Measurements from ENCODE around the gene WARS2.
"Not testable (repeated sequence)": the region's sequence is repeated elsewhere in the genome, so short reads cannot be mapped to it uniquely, and the experiment has no call there.

The WARS2 gene

DNA sequence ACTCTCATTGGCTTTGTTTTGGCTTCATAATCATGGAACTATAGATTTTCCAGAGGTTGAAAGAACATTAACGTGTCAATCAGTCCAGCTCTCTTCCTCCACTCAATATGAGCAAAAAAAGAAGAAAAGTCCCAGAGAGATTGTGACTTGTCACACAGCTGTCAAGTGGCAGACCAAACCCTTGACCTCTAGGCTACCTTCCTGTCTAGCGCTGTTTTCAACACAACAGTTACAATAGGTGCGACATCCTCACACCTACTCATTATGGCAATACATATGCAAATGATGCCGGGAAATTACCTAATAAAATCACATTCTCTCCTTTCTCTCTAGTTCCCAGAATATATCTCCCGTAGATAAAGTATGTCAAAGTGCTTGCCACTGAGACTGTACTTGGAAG lies 1.1 kb downstream of the WARS2 start:
- DNase-seq, result peak; percentile 16

DNA sequence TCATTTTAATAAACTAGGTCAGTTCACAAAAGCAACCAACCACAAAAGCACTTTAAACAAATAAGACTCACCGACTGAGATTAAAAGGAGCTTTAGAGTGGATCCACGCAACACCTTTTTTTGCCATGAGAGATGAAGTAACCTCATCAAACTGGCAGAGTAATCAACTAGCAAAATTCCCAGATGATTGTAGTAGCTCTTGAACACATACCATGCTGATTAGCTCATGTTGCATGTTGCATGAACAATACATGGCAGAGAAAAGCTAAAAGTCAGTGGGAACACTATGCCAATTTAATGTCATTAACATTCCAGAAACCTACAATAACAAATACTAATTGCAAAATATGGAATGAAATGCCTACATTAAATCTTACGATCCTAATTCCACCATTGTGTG lies 4.1 kb downstream of the WARS2 start:
- DNase-seq, result no peak

DNA sequence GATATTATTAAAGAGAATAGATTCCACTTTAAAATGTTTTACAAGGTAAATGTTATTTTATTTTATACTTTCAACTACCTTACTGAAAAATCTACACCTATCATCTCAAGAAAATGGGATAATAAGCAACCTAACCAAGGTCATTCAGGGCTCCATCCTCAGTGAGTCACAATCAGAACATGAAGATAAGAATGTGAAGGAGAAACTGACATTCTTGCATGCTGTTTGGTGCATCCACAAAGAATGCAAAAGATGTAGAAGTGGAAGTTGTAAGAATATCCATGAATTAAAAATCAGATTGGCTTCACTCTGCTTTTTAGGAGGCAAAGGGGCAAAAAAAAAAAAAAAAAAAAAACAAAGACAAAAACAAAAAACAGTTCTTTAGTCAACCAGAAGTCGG lies 6.5 kb downstream of the WARS2 start:
- no peak for DNase-seq

DNA sequence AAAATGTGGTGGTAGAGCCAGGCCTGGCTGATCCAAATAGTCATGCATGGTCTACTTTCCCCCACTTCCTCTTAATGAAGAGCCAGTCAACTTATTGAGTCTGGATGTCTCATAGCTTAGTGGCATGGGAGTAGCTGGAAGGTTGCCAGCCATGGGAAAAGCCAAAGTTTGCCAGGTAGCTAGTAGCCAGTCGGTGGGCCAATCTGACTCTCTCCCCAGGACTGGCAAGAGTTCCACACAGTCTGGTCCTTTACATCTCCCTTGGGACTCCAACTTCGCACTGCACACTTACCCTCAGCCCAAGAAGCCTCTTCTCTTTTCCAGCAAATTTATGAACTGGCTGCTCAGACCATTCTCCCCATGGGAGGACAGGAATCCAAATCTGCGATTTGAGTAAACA lies 8.3 kb downstream of the WARS2 start:
- no peak for DNase-seq

DNA sequence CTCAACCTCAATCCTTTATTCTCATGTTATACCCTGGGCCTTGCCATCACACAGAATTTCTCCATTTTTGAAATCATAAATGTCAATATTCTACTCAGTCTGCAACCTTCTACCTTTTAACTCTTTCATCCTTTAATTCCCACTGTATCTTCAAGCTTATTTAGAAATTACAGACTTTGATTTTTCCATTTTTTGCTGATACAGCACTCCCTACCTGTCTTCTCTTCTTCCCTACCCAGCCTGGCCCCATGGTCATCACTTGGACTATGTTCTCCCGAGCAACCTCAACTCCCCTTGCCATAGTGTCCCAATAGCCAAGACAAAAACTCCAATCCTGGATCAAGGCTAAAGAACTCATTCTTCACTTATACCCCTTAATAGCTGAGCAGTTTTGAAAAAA lies 14.6 kb downstream of the WARS2 start:
- no peak for DNase-seq

DNA sequence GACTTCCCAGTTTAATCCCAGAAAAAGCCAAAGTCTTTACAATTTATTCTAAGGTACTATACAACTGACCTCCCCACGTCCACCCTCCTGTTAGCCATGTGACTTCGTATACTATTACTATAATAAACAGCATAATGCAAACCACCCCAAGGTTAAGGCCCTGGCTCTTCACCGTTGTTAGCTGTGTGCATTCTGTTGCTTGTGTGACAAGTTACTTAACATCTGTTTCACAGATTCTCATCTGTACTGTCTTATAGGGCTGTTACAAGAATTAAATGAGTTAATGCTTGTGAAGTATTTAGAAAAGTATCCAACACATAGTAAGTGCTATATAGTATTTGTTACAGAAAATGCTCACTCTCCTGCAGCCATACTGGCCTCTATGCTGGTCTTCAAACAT lies 15.7 kb downstream of the WARS2 start:
- DNase-seq, result no peak

DNA sequence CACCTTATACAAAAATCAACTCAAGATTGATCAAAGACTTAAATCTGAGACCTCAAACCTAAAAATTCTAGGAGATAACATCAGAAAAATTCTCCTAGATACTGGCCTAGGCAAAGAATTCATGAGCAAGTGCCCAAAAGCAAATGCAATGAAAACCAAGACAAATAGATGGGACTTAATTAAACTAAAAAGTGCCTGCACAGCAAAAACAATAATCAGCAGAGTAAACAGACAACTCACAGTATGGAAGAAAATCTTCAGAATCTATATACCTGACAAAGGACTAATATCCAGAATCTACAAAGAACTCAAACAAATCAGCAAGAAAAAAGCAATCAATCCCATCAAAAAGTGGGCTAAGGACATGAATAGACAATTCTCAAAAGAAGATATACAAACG lies 18.6 kb downstream of the WARS2 start:
- DNase-seq, result not testable (repeated sequence)

DNA sequence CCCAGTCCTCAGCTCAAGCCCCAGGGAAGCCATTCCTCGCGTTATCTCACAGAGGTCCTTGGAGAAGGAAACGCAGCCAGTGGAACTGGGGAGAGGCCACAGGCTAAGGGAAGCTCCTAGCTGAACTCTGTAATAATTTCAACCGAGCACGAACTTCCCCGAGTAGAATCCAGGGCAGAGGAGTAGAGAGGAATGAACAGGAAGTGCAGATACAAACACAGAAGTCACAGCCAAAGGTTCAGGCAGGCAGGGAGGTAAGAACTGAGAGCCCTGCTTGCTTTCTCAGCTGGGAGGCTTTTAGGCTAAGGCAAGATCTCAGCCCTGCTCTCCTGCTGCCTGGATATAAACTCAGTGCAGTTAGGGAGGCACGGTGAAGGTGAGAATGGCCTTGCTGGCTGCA lies 23.7 kb downstream of the WARS2 start:
- DNase-seq, result no peak

DNA sequence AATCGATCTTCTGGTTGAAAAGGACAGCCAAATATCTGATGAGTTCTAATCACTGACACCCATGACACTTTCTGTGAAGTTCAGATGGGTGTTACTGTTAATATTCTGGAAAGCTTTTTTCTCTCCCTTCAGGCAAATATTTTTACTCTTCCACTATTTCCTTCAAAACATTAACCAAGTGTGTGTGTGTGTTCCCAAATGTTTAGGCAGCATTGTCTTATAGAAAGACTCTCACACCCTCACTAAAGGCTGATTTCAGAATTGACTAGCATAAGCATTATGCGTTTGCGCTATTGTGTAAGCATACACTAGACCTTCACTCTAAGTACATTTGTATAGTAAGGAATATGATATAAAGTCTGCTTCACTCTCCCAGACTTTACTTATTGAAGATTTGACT lies 24.7 kb downstream of the WARS2 start:
- DNase-seq, result no peak

DNA sequence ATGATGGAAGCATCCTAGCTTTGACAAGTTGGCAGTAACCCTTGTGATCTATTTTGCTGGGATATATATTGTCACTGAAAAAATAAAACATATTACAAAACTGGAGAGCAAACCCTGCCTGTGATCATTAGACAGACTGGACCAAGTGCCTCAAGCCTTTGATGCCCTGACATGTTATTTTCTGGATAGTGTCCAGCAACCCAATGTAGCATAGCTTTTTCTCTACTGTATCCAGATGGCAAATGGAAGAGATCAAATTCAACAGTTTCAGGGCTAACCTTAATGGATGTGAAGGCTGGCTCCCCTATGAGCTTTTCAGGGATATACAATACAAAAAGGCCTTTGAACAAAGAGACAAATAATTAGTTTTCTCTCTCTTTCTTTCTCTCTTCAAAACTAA lies 25.1 kb downstream of the WARS2 start:
- DNase-seq, result no peak

DNA sequence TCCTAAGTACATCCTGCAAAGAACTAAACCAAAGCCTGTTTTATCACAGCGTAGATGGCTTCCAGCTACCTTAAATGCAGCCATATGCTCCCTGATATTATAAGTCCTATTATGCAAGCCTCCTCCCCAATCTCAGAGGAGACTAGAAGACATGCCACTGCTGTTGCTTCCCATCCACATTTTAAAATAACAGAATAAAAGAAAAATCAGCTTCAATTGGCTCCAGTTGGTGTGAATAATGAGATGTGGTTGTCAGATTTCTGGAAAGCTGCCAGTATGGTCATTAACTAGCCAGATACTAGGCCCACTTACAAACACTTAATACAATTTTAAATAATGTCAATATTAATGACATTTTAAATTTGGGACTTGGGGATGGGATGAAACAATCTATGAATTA lies 25.7 kb downstream of the WARS2 start:
- DNase-seq, result no peak

DNA sequence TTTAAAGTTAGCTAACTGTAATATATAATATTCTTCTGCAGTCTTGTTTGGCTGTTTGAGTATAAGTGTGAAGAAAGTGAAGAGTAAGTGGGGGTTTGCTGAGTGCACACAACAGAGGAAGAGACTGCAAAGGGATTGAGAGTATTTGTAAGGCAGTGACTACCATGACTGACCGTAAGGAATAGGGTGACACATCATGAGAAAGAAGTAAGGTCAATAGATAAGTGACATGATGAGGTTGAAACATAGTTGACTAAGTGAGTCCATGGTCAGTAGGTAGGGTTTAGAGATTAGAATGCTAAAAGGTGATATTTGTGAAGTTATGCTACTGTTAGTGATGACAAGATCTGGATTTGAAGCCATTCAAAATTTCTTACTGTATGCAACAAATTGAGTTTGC lies 27.7 kb downstream of the WARS2 start:
- DNase-seq, result no peak

DNA sequence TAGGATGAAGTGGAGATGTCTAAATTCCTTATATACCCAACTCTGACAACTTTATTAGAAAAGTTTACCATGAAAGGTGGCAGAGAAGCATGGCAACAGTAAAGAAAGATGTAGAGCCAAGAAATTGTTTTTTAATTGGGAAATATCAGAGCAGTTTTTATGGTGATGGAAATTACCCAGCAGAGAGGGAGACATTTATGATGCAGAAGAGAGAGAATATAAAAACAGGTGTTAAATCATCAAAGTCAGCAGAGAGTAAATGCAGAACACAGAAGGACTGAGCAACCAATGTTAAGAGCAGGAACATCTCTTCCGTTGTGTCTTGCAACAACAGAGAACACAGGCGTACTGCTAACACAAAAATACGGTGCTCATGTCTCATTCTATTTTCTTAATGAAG lies 28.2 kb downstream of the WARS2 start:
- no peak for DNase-seq

DNA sequence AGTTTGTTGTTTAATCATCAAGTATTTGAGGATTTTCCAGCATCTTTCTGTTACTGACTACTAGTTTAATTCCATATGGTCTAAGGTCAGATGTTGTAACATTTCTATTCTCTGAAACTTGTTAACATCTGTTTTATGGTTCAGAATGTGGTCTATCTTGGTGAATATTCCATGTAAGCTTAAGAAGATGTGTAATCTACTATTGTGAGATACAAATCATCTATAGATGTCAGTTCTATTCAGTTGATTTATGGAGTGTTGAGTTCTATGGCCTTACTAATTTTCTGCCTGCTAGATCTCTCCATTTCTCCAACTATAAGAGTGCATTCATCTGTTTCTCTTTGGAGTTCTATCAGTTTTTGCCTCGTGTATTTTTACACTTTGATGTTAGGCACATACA lies 31.5 kb downstream of the WARS2 start:
- DNase-seq, result no peak

DNA sequence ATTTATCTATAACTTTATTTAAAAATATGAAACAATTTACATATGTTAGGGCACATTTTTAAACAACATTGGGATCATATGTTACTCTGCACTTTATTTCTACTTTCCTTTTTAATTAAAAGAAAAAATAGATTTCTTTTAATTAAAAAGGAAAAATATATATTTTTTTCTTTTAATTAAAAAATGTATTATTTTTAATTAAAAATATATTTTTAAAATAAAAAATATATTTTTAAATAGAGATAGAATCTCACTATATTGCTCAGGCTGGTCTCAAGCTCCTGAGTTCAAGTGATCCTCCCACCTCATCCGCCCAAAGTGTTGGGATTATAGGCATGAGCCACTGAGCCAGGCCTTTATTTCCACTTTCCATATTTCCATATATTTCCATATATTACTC lies 36.7 kb downstream of the WARS2 start:
- no peak for DNase-seq

DNA sequence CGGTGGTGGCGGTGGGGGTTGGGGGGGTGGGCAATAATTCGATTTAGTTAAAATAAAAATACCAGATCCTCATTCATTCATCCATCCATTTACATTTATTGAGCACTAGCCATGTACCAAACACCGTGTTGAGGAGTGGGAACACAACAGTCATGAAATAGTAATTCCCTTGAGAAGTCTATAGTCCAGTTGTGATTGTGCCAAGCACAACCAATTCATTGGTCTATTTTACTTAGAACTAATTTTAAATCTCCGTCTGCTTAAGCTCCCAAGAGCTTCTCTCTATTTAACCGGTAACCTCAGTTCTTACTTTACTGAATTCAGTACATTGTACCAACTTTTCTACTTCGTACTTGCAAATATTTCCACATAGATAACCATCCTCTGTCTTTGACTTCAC lies 38.4 kb downstream of the WARS2 start:
- no peak for DNase-seq

DNA sequence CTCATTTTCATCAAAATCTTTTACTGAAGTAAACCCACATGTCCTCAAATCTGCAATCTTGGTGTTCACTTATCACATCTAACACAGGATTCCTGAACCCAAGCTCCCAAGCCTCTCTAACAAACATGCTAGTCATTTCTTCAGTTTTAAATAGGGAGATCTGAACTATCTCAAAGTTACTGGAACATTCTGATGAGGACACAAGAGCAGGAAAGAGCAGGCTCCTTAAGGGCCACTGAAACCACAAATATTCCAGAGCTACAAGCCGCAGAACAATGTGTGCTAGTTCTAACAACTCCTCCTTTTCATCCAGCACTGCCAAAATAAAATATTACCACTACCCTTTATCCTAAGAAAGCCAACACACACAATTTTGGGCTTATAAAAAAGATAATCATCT lies 38.9 kb downstream of the WARS2 start:
- no peak for DNase-seq

DNA sequence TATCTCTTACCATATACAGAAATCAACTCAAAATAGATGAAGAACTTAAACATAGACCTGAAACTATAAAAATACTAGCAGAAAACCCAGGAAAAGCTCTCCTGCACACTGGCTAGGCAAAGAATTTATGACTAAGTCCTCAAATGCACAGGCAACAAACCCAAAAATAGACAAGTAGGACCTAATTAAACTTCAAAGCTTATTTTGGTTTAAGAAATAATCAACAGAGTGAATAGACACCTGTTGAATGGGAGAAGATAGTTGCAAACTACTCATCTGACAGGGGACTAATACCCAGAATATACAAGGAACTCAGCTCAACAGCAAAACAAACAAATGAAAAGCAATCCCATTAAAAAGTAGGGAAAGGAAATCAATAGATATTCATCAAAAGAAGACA lies 40.7 kb downstream of the WARS2 start:
- DNase-seq, result no peak

DNA sequence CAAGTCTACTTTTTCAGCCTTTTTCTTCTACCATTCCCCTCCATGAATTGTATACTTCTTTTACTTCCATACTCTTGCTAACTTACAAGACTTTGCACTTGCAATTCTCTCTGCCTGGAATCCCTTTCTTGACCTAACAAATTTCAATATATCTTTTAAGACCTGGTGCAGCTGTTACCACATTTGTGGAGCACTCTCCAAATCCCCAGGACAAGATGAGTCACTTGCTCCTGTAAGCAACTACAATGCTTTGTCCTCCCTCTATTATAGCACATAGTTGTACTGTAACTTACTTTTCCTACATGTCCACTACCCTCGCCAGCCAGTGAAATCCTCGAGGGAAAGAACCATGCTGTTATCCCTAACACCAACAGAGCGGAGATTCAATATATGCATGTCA lies 43.1 kb downstream of the WARS2 start:
- DNase-seq, result no peak

DNA sequence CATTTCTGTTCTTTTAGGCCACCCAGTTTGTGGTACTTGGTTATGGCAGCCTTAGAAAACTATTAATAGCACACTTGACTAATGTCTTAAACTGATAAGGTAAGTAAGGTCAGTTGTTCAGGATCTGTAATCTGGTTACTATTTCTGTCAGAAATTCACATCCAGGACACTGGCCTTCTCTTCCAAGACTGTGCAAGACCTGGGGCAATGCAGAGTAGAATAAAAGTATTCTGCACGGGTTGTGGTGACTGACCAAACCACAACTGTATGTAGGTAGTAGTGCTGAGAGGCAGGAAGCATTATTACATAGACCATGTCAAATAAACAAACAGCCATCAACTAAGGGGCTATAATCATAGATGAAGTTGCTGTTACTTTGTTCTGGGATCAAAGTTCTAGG lies 46.7 kb downstream of the WARS2 start:
- no peak for DNase-seq

DNA sequence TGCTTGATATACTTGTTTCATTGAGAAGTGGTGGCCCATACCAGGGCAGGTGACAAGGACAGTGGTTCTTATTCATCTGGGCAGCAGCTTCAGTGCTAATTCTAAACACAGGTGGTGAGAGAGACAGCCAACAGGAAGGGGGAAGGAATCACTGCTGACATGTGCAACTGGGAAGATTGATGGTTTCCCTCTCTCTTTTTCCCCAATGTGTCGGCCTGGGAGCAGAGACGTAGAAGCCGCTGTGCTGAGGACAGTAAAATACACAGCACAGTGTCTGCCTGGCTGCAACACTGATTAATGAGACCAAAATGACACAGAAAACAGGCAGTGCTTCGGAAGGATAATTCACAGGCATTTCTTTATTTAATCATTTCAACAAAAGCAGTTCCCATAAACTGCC lies 48.8 kb downstream of the WARS2 start:
- DNase-seq, result no peak

DNA sequence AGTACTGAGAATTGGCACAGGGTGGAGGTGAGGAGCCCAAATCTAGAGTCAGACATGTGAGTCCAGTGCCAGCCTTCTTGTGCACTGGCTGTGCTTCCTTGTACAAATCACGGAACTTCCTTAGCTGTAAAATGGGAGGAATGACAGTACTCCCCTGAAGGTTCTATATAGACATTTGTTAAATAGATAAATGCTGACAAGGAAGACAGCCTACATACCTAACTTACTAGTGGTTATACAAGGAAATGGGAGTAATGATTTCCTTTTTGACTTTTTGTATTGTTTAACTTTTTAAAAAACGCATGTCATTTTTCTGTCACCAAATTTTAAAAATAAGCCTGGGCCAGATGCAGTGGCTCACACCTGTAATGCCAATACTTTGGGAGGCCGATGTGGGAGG lies 50.2 kb downstream of the WARS2 start:
- DNase-seq, result no peak

DNA sequence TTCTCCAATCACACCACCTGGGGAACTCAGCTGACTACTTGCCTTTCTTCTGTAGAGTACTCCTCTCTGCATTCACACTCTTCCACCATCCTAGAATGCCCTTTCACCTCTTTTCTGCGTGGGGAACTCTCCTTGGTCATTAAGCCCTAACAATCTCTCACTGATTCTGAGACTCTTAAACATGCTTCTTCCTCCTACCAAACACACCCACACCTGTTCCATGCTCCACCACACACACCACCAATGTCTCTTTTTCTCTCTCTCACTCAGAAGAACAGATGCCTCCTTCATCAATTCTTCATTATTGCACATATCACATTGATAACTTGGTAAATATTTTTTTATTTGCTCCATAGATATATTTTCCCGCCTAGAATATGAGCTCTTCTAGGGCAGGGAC lies 53.6 kb downstream of the WARS2 start:
- no peak for DNase-seq

DNA sequence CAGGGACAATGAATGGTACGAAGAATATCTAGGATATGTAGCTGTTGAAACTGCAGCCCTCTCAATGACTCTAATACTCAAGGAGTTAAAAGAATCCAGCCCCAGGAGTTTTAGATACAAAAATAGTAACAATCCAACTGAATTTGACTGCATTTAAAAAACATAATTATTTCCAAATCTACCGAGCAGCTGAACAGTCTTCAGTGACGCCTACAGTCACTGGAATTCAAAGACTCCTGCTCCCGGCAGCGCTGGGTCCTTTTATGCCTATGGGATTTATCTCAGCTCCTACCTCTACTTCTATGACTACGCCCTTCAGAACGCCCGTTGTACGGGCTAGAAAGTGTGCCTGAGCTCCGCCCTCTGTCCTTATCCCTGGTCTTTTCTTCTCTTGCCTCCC lies 55.7 kb downstream of the WARS2 start:
- no peak for DNase-seq

DNA sequence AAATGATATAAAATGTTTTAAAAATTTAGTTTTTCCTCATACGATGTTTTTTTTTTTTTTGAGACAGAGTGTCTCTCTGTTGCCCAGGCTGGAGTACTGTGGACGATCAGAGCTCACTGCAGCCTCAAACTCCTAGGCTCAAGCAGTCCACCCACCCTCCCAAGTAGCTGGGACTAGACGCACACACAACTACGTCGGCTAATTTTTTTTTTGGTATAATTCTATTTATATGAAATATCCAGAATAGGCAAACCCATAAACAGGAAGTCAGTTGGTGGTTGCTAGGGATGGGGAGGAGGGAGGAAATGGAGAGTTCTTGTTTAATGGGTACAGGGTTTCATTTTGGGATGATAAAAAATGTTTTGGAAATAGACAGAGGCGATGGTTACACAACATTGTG lies 56.5 kb downstream of the WARS2 start:
- DNase-seq, result no peak

DNA sequence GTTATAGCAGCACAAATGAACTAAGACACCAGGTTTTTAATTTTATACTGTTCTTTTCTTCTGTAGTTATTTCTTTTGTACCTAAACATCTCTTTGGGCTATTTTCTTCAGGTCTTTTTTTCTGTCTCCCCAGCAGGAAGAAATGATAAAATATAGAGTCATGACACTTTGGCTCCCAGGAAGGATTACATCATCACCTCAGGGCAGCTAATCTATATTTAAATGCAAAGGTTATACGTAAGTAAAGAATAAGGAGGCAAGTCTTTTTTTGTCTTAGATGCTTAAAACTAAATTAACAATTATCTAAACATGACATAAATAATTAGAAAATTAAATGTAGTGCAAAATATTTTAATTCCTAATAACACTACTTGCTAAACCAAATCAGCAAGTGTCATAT lies 57.0 kb downstream of the WARS2 start:
- DNase-seq, result no peak

DNA sequence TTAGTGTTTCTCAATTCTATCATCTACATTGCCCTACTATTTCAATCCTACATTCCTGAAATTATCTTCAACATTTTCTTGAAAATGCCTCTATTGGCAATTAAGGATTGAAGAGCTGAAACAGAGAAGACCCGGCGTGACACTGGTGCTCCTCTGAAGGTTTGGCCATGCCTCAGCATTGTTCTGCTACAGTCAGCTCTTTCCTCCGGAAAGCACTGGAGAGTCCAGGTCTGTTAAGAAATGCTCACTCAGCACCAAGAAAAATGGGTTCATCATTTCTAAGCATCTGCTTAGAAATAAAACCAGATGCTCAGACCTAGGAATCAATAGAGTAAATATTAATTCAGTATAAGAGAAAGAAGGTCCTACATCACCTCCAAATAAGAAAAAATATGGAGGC lies 58.8 kb downstream of the WARS2 start:
- DNase-seq, result no peak

Measured in activated CD4-positive, alpha-beta T cell treated with anti-CD3 and anti-CD28 coated beads for 48 hours (primary cell).